NCI-H1048 (cell line): ENCODE data around the gene SNCA.

ENCODE experiments used
- DNase-seq: peaks from one replicate; lab custom pipeline; 2025; lab: John Stamatoyannopoulos, UW

The SNCA gene

DNA sequence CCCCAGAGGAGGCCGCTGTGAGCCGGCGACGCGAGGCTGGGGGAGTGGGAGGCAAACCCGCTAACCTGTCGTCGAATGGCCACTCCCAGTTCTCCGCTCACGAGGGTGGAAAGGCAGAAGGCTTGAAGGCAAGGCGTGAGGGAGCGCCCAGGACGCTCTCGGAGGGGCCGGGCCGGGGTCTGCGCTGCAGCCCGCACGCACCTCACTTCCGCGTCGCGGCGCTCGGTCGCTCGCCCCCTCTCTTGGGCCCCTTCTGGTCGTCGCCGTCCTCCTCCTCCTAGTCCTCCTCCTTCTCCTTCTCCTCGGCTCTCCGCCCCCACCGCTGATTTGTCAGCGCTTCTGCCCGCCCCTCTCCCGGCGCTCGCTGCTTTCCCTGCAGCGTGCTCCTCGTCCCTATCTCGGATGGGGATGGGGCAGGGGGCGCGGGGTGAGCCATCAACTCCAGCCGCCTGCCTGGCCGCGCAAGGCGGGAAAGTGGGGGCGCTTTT lies at the start of gene SNCA:
TSS of gene SNCA (minus strand) at position 265 of the 488 bp plus-strand sequence. CDS start 1,494 bp downstream, outside the sequence.
- no peak for DNase-seq

DNA sequence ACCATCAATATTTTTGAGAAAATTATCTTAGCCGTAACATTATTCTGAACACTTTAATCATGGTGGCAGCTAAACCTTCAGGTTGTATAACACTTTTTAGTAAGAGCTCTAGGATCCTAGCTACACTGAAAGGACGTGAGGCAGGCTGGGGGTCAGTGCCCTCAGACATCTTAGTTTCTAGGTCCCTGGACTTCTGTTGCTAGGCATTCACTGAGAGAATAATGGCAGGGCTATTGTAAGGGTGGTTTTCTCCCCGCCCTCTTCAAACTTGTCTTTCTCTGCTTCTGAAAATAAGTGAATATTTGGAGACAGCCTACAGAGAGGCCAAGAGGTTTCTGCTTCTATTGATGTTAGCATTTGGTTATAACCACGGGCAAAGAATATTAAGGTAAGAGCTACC lies 42.3 kb upstream of the SNCA start:
- DNase-seq: no peak

DNA sequence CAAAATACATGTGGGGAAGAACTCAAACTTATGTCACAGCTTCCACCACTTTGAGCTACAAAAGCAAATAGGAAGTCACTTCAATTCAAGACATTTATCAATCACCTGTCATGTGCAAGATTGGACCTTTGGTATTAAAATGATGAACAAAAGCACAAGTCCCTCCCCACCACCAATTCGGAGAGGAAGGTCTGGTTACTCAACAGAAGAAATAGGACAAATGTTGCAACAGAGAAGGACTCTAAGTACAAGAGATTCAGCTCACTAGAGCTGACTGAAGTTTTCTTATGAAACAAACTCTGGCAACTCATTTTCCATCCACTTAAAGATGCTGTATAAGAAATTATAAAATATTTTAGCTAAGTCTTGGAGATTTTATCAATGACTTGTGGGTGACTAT lies 41.6 kb upstream of the SNCA start:
- DNase-seq: no peak

DNA sequence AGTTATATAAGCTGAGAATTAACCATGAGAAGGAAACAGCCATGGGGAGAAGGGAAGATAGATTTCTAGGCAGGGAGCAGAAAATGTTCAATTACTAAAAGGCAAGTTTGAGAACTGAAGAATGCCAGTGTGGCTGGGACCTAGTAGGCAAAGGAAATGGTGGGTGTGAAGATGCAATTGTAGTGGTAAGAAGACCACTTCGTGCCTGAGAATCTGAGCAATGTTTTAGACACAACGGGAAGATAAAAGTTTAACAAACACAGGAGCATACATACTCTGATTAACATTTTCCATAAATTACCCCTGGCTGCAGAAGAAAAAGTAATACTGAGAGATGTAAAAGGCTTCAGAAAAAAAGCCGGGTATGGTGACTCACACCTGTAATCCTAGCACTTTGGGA lies 39.6 kb upstream of the SNCA start:
- no peak for DNase-seq

DNA sequence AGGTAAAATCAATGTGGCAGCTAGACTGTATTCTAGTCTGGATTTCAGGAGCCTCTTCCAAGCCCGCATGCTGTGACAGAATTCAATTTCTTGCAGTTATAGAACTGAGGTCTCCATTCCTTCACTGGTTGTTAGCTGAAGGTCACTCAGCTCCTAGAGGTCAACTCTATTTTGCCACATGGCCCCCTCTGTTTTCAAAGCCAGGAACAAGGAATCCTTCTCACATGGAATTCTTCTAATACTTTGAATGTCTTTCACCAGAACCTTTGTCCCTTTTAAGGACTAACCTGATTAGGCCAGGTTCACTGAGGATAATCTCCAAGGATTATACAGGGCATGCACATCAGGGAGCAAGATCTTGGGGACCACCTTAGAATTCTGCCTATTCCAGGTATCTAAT lies 34.2 kb upstream of the SNCA start:
- no peak for DNase-seq

DNA sequence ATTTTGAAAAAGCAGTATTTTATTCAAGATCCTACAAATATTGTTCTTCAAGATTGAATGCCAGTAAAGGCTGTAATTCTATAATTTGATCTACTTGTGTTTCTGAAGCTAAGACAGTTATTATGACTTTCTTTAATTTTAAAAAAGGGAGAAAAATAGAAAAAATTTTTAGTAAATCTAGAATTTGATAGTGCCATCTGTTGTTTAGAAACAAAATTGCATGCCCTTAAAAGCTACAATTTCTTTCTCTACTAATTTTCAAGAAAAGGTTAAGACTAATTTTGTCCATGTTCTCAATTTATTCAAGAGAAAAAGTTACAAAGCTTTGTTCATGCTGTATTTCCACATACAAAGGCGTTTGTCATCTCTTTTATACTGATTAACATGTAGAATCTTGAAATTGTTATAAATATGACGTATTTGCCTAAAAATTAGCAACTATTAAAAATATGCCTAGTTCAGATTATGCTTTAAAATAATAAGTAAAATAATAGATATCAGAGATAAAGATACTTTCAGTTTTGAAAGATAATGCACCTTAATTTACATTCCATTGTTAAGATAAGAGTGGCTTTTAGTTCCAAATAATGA lies 32.1 kb upstream of the SNCA start:
- no peak for DNase-seq

DNA sequence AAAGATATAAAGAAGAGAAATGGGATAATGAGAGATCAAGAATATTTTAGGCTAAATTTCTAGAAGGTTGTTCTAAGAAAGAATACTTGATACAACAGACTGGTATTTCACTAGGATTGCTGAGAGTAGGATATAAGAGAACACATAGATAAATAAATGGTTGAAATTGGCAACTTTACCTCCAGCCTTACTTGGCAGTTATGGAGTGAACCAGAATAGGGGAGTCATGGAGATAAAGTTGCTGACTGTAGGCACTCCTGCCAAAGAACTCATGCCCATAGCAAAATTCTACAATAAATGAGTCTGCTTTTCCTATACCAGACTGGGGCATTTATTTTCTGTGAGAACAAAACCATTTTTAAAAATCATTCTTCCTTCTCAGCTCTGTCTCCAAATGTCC lies 31.3 kb upstream of the SNCA start:
- DNase-seq: no peak

DNA sequence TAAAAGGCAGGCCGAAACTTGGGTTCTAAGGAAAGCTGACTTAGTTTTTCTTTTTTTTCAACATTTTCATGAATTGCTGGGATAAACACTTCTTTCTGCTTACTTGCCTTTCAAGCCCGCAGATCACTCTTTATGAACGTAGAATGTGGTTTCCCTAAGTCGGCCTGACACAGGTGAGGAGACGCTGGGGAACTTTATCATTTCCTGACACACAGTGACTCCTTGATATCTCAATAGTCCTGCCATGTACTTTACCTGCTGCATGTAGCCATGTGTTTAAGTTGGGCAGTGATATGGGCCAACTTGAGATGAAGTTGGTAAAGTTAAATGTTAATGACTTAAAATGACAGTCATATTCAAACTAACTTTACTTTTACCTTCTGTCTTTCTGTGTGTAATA lies 26.6 kb upstream of the SNCA start:
- no peak for DNase-seq

DNA sequence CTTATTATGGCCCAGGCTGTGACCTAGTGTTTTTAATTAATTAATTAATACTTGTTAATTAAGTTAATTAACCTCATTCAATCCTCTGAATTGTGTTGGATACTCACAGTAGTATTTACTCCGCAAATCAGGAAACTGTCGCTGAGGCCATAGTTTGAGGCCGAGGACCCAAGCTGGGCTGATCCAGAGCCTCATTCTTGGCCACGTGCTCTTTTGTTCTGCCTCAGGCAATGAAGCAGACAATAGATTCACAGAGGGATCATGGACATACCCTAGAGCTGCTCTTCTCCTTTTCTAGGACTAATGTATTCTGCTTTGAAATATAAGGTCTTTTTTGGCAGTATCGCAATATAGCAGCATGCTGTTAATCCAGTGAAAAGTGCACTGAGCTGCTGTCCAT lies 24.0 kb upstream of the SNCA start:
- DNase-seq: no peak

DNA sequence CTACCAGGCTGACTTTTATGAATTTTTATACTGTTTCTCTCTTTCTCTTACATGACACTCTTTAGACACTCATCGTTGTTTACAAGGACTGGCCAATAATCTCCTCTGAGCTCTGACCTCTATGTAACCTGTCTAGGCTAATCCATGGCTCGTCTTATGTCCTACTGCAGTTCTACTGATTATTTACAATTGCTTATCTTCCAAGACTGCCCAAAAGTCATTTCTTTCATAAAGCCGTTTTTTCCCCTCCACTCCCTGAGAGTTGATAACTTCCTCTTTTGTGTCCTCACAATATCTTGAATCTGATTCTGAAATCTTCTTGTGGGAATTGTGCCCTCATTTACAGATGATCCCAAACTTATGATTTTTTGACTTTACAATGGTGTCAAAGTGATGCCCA lies 18.3 kb upstream of the SNCA start:
- DNase-seq: no peak

DNA sequence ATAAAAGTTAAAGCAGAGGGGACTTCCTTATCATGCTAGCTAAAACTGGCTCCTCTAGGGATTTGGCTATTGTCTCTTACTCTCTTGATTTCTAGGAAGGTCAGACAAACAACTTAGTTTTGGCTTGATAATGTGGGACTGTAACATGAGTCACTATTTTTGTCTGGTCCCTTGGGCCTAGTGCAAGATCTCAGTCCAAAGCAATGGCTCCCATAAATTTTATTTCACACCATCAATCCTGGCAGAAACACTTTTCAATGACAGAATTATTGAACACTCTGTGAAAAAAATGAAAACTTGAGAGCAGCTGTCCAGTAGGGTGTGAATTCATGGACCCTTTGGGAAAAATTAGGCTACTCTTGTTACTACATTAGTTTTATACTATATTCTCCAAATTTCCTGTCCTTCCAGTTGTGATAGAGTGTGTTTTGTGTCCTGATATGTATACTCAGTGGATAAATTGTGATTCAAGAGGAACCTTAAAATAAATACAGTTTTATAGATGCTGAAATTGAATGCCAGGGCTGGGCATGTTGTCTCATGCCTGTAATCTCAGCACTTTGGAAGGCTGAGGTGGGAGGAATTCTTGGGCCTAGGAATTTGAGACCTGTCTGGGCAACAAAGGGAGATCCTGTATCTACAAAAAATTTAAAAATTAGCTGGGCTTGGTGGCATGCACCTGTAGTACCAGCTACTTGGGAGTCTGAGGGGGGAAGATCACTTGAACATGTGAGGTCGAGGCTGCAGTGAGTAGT lies 10.8 kb upstream of the SNCA start:
- no peak for DNase-seq

DNA sequence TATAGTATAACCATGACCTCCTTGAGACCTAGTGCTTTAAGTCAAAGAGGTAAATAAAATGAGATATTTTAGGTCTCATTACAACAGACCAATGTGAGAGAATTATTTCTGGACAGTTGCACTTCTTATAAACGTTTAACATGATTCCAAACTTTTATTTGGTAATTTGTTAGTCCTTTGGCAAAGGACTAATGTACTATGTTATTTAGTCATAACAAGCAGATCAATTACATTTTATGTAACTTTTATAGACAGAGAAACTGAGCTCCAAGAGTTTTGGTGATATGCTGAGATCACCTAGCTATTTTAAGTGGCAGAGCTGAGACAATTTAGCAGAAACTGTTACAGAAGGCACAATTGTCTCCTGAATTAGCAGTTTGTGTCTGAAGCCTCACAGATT lies 2.6 kb upstream of the SNCA start:
- DNase-seq: no peak

DNA sequence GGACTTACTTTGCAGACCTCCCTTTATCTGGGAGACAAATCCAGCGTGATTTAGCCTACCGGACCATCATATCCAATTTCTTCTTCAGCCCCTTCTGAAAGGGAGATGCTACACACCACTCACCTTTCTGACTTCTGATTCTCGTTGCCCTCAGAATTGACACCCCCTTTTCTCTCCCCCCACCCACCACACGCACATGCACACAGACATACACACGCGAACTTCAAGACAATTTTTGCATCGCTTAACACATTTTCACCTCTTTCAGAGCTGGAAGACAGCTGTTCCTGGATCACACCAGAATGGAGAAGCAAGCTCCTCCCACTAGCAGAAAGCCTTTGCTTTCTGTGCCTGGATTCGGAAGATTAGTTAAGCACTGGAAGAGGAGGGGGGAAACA lies 1.0 kb upstream of the SNCA start:
- no peak for DNase-seq

DNA sequence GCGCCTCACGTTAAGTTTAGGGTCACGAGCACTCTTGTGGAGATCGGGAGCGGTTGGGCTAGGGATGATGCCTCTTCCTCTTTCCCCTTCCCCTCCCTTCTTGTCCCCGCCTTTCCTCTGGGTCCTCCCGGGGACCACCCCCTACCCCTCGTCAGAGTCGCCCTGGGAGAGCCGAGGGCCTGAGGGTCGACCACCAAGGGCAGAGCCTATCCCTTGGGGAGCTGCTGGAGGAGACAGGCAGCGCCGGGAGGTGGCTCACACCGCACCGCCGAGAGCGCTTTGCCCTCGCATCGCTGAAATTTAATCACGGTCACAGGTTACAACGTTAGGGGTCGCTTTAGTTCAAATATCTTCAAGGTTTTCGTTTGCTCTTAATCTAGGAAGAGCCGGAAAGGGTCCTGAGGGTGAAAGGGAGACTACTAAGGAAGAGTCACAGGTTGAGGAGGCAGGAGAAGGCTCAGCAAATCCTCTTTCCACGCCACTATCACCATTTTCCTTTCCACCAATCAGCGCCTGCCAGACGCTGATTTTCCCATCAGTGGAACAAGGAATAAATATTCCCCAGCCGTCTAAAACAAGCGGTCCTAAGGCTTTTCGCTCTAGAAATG lies 528 bp upstream of the SNCA start:
- no peak for DNase-seq

DNA sequence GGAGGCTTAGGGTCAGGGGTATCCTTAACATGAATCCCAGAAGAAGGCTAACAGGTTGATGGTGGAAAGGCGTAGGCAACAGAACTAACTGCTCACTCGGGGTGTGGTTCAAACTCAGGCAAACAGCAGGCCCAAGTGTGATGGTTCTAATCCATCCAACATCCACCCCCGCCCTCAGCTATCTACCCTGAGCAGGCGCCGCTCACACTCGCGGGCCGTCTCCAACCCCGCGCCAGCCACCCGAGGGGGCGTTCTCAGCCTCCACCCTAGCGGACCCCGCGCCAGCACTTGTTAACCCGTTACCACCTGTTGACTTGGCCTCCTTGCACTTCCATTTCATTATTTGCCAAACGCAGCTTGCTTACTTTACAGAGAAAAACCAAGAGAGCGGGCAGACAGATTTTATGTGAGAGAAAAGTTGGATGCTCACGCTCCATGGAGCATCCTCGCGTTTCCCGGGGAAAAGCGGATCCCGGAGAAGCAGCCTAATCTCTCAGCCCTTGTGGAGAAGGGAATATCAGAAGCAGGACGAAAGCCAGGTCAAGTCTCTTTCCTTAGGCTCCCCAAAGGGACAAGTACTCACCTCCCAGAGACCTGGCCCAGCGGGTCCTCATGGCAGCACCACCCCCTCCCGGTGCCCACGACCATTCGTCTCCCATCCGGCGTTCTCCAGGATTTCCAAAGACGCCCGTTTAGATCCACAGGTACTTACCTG lies 773 bp downstream of the SNCA start:
- DNase-seq: no peak

DNA sequence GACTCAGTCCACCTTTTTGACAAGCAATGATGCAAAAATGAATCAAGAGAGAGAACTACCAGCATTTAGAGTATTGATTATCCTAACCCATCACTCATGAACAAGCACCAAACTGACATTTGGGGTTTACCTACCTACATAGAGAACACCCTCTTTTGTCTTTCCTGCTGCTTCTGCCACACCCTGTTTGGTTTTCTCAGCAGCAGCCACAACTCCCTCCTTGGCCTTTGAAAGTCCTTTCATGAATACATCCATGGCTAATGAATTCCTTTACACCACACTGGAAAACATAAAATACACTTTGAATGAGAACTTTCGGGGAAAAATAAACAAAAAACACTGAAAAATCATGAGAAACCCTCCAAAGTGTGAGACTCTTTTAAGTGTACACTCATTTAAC lies 1.5 kb downstream of the SNCA start:
- no peak for DNase-seq

DNA sequence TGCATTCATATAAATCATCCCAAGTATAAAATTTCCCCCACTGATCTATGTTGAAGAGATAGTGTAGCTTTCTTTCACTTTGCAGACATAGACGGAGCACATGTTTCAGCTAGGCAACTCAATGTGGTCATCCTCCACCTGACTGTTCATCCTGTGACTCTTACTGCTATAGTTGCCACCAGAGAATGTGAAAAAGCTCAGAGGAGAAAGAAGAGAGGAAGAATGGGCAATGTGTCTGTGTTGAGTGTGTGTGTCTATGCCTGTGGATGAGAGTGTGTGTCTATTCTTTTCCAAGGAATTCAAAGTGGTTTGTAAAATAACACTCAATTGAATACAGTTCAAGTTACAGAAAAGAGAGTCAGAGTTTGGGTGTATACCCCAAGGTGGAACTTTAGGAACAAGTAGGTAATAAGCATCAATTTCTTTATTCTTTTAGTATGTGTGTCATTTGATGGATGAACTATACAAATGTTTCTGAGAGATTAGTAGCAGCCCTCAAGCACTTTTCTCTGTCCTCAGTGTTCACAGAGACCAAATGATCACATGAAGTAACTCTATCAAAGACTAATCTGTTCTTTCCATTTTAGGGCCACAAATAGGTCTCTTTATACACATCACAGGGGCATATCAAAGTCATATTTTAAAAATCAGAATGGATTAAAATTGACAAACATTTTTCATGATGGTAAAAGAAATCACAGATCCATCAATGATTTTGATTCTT lies 2.3 kb downstream of the SNCA start:
- no peak for DNase-seq

DNA sequence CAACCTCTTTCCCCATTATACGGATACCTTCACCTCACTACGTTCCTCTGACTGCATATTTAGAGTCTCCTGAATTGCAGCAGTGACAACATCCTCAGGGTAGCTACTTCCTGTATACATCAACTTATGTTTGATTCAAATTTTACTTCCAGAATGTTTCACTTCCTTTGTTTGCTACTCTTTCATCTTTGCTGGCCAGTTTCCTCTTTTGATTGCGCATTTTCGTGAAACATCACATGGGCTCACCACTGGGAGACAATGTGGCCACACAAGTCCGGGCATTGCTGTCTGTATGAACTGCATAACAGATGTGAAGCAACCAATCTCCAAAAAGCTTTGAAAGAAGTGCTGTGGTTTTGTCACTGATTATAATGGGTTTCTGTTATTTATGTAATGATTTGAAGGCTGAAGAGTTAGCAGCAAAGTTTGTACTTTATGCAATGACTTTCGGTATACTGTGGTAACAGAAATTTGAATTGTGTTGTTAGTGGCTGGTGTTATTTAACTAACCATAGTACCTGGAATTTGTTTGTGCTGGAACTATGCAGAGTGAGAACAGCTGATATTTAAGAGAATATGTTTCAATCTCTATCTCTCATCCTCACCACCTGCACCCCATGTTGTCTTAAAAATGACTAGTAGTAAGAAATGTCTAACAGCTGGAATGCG lies 7.4 kb downstream of the SNCA start:
- DNase-seq: no peak

DNA sequence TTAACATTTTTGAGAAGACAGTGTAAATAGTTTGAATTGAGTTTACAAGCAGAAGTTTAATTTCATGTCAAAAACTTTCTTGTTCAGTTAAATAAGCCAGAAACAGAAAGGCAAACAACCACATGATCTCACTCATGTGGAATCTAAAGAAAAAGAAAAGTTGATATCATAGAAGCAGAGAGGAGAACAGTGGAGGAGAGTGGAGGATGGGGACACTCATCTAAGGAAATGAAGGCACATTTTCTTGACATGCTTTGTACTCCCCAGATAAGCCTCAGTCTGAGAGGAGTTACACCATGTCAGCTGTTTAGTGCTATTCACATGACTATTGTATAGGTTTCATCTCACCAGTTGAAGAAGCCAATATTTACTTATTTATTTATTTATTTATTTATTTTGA lies 13.5 kb downstream of the SNCA start:
- DNase-seq: no peak

DNA sequence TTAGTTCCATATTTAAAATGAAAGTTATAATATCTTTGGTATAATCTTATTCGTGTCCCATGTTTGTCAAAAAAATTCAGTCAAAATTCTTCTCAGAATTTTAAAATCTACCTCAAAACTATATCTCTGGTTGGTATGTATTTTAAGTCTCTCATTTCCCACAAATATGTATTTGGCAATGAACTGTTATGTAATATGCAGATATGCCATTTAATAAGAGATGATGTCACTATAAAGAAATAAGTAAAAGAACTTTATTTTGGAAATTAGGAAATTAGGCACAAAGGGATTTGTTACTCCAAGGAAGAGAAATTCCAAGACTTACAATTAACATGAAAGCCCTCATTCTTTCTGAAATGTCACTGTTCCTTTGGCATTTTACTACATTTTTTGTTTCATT lies 15.3 kb downstream of the SNCA start:
- DNase-seq: no peak

DNA sequence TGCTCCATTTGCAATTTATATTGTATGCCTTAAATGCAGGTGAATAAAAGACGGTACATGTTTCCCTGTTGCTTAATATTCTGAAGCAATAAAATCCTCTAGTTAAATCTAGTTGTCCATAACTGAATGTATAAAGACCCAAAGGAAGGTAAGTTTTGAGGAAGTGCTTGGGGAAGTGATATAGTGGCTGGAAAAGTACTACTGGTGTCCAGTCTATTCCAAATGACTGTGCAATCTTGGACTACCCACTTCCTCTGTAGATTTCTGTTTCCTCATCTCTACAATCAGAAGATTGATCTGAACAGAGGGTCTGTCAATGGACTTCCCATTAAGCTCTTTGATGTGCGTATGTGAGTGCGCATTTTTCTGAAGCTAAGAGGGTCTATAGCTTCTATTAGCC lies 17.0 kb downstream of the SNCA start:
- no peak for DNase-seq

DNA sequence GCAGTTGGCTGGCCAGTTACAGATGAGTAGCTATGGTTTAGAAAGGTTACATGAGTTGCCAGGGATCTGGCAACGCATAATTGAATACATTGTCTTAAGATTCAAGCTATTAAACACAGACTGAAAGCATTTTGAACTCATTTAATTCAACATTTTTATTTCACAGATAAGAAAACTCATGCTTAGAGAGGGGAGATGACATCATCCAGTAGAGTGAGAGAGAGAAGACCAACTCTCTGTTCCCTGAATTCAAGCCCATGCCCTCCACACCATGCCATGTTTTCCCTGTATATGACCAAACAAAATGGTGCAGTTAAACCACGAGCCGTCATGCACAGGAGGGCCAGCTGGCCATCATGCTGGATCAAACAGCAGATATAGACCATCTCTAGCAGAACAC lies 22.6 kb downstream of the SNCA start:
- DNase-seq: no peak
